H9 (cell line): ENCODE data around the gene OR2G6. TPM values are rescaled to one million over a fixed set of nuclear protein-coding genes. Genes with fewer than 3 reads are reported as not detected.
"Not testable (repeated sequence)": the region's sequence is repeated elsewhere in the genome, so short reads cannot be mapped to it uniquely, and the experiment has no call there.

ENCODE experiments used
- DNase-seq: peaks from one replicate; pipeline ENCODE4 v3.0.0-alpha.2; 2017
- H2AFZ ChIP-seq: one replicate; pipeline ENCODE4 v1.6.1; 2013; ENCODE audit warnings: mild to moderate bottlenecking, low read length, control low read depth, moderate library complexity
- H2AK5ac ChIP-seq: 2 replicates; pipeline ENCODE4 v1.6.1; 2013; ENCODE audit warnings: low read length, control low read depth, mixed read lengths; ENCODE audit not compliant: insufficient read length
- H2BK120ac ChIP-seq: one replicate; pipeline ENCODE4 v1.6.1; 2013; ENCODE audit warnings: low read depth, mild to moderate bottlenecking, low read length, control low read depth, inconsistent platforms; ENCODE audit not compliant: poor library complexity, severe bottlenecking
- H2BK12ac ChIP-seq: 2 replicates; pipeline ENCODE4 v1.6.1; 2013; ENCODE audit warnings: low read length, control low read depth, mixed read lengths, low read depth; ENCODE audit not compliant: insufficient read length
- H2BK15ac ChIP-seq: 2 replicates; pipeline ENCODE4 v1.6.1; 2013; ENCODE audit warnings: low read depth, low read length, control low read depth
- H2BK20ac ChIP-seq: one replicate; pipeline ENCODE4 v1.6.1; 2013; ENCODE audit warnings: low read depth, mild to moderate bottlenecking, low read length, control low read depth, inconsistent platforms; ENCODE audit not compliant: poor library complexity, severe bottlenecking
- H2BK5ac ChIP-seq: 2 replicates; pipeline ENCODE4 v1.6.1; 2013; ENCODE audit warnings: low read length, control low read depth, mixed read lengths; ENCODE audit not compliant: insufficient read length
- H3K14ac ChIP-seq: 2 replicates; pipeline ENCODE4 v1.6.1; 2013; ENCODE audit warnings: low read length, control low read depth; ENCODE audit not compliant: insufficient read depth
- H3K18ac ChIP-seq: 2 replicates; pipeline ENCODE4 v1.6.1; 2013; ENCODE audit warnings: low read depth, mild to moderate bottlenecking, mixed read lengths, low read length, control low read depth; ENCODE audit not compliant: insufficient read length
- H3K23ac ChIP-seq: 2 replicates; pipeline ENCODE4 v1.6.1; 2013; ENCODE audit warnings: low read length, control low read depth, mixed read lengths, low read depth; ENCODE audit not compliant: insufficient read length
- H3K23me2 ChIP-seq: 2 replicates; pipeline ENCODE4 v1.6.1; 2013; ENCODE audit warnings: low read depth, mild to moderate bottlenecking, mixed read lengths, low read length, control low read depth; ENCODE audit not compliant: insufficient read length, poor library complexity, severe bottlenecking
- H3K27ac ChIP-seq: 2 replicates; pipeline ENCODE4 v1.5.1; 2013; ENCODE audit warnings: low read length, control low read depth, mixed read lengths, low read depth; ENCODE audit not compliant: insufficient read length
- H3K27me3 ChIP-seq: 2 replicates; pipeline ENCODE4 v1.6.1; 2013; ENCODE audit warnings: low read length, control low read depth, inconsistent platforms; ENCODE audit not compliant: insufficient read depth
- H3K4ac ChIP-seq: 2 replicates; pipeline ENCODE4 v1.6.1; 2013; ENCODE audit warnings: low read depth, mild to moderate bottlenecking, control low read depth, inconsistent platforms, low read length, moderate library complexity
- H3K4me1 ChIP-seq: 2 replicates; pipeline ENCODE4 v1.6.1; 2013; ENCODE audit warnings: low read length, control low read depth, inconsistent platforms; ENCODE audit not compliant: insufficient read depth
- H3K4me2 ChIP-seq: 2 replicates; pipeline ENCODE4 v1.6.1; 2013; ENCODE audit warnings: low read length, control low read depth, mixed read lengths; ENCODE audit not compliant: insufficient read length, insufficient read depth
- H3K56ac ChIP-seq: 2 replicates; pipeline ENCODE4 v1.6.1; 2013; ENCODE audit warnings: low read depth, mild to moderate bottlenecking, mixed read lengths, low read length, control low read depth; ENCODE audit not compliant: insufficient read length
- H3K79me1 ChIP-seq: 2 replicates; pipeline ENCODE4 v1.6.1; 2013; ENCODE audit warnings: low read depth, mild to moderate bottlenecking, moderate library complexity, low read length, control low read depth, inconsistent platforms; ENCODE audit not compliant: insufficient read depth, poor library complexity, severe bottlenecking
- H3K79me2 ChIP-seq: 2 replicates; pipeline ENCODE4 v1.6.1; 2013; ENCODE audit warnings: low read length, control low read depth, inconsistent platforms; ENCODE audit not compliant: insufficient read depth
- H3K9ac ChIP-seq: 2 replicates; pipeline ENCODE4 v1.6.1; 2013; ENCODE audit warnings: low read length, control low read depth, mixed read lengths; ENCODE audit not compliant: insufficient read length; ENCODE audit errors: extremely low read depth
- H3K9me3 ChIP-seq: one replicate; pipeline ENCODE4 v1.6.1; 2013; ENCODE audit warnings: low read depth, low read length, inconsistent platforms; ENCODE audit not compliant: control insufficient read depth
- H3T11ph ChIP-seq: one replicate; pipeline ENCODE4 v1.6.1; 2013; ENCODE audit warnings: mild to moderate bottlenecking, low read length, control low read depth, inconsistent platforms
- H4K20me1 ChIP-seq: one replicate; pipeline ENCODE4 v1.6.1; 2013; ENCODE audit not compliant: control insufficient read depth, insufficient read length, insufficient read depth
- H4K5ac ChIP-seq: 2 replicates; pipeline ENCODE4 v1.6.1; 2013; ENCODE audit warnings: low read depth, mild to moderate bottlenecking, mixed read lengths, low read length, control low read depth; ENCODE audit not compliant: insufficient read length
- H4K8ac ChIP-seq: replicated peaks from 2 replicates; pipeline ENCODE4 v1.6.1; 2013; ENCODE audit warnings: low read length, control low read depth, mixed read lengths, low read depth; ENCODE audit not compliant: insufficient read length
- H4K91ac ChIP-seq: 2 replicates; pipeline ENCODE4 v1.6.1; 2013; ENCODE audit warnings: low read depth, mild to moderate bottlenecking, moderate library complexity, mixed read lengths, low read length, control low read depth; ENCODE audit not compliant: insufficient read length
- H3K27ac Mint-ChIP-seq, 3 experiments: 2 replicates in 2 of 3; 3 replicates in 1 of 3; pipeline ENCODE4 v1.8.0; 2020 to 2021; ENCODE audit warnings: mixed read lengths in 3 of 3, mild to moderate bottlenecking in 1 of 3, moderate library complexity in 1 of 3
- H3K27me3 Mint-ChIP-seq: 2 replicates; pipeline ENCODE4 v1.8.0; 2021; ENCODE audit warnings: low read depth, mild to moderate bottlenecking, moderate library complexity, mixed read lengths
- H3K36me3 Mint-ChIP-seq, 3 experiments: 2 replicates in 2 of 3; 3 replicates in 1 of 3; pipeline ENCODE4 v1.8.0; 2020 to 2021; ENCODE audit warnings: low read depth in 3 of 3, mixed read lengths in 3 of 3; ENCODE audit not compliant: insufficient read depth in 1 of 3
- H3K4me1 Mint-ChIP-seq, 2 experiments: 2 replicates each; pipeline ENCODE4 v1.8.0; 2020; ENCODE audit warnings: mixed read lengths in 2 of 2
- H3K4me3 Mint-ChIP-seq, 2 experiments: 2 replicates in 1 of 2; 3 replicates in 1 of 2; pipeline ENCODE4 v1.8.0; 2020 to 2021; ENCODE audit warnings: mild to moderate bottlenecking in 2 of 2, mixed read lengths in 2 of 2, moderate library complexity in 1 of 2
- H3K9me3 Mint-ChIP-seq, 2 experiments: 2 replicates in 1 of 2; 3 replicates in 1 of 2; pipeline ENCODE4 v1.8.0; 2020; ENCODE audit warnings: mild to moderate bottlenecking in 2 of 2, mixed read lengths in 2 of 2, moderate library complexity in 1 of 2
- WGBS: extraction: QIAGEN DNeasy Blood & Tissue Kit; methylation state at CpG from one replicate; pipeline ENCODE4 v1.1.7; 2013; ENCODE audit warnings: missing lambda C conversion rate, low lambda C conversion rate, mixed read lengths; ENCODE audit not compliant: insufficient read length; ENCODE audit errors: extremely low coverage; 5-methylcytosine and 5-hydroxymethylcytosine counted together
- total RNA-seq: library from RNA; stranded (reverse); gene quantifications from 2 replicates; pipeline ENCODE4 v1.2.1, GENCODE V29; 2021

OR2G6 gene
- total RNA-seq, 1 experiment from 2014 or later: not detected

DNA sequence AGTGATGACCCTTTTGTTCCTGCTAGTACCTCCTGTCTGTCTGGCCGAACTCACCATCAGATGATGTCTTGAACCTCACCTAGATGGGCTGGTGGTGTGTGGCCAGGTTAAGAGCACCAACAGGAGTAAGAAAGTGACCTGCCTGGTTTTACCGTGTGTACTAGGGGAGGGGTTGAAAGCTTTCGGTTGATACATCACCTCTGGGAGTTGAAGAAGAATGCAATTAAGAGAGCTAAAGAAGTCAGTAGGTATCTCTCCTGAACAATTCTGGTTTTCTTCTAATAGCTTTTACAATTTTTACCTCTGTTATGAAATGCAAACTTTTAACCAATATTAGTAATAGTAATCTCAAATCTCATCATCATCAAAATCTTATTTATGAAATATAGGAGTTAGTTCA is 54.8 kb downstream of the OR2G6 start, which contains the start of gene OR2T29:
OR2T29 (minus strand) TSS at position 101 of the 400 bp plus-strand sequence. CDS start 3,281 bp downstream, outside the sequence.
- not testable (repeated sequence) for H3K18ac ChIP-seq

DNA sequence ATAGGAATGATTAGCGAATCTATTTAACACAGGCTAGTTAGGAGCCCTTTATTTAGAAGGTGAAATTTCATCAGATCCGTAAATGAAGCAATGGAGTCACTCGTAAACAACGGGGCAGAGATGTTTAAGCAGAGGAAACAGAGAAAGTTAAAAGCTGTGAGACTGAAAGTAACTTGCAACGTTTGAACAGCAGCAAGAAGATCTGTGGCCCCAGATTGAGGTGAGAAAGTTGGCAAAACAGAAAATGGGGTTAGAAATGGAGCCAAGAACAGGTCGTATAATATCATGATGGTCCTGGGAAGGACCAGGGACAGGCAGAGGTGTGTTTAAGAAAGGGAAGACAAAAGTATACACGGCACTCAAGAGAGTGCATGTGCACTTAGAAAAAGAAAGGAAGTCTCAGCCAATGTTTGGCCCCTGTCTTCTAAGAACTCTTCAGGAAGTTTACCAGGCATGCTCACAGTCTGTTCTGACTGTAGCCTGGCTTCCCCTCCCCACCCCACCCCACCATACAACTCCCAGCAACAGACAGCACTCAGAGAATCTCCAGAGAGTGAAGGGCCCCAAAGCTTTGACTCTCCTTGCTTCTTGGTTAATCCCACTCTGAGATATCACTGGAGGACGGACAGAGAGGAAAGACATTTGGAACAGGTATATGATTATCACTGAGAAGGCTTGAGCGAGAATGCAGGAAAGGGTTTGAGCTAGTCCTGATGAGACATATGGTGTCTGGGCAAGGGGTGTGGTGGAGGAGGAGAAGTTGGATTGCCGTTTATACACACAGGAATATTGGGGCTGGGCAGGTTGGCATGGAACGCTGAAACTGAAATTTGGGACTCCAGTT is 57.9 kb downstream of the OR2G6 start:
- not testable (repeated sequence) for H3K4ac ChIP-seq, H2BK5ac ChIP-seq, DNase-seq, H3K23me2 ChIP-seq, H3K4me1 ChIP-seq, H3K79me2 ChIP-seq, H2BK20ac ChIP-seq, H3K27ac Mint-ChIP-seq, H2BK120ac ChIP-seq, H3K18ac ChIP-seq, H3K14ac ChIP-seq, H3K4me2 ChIP-seq, H3K27ac ChIP-seq, H2AK5ac ChIP-seq, H3K56ac ChIP-seq, H2BK15ac ChIP-seq, H3T11ph ChIP-seq, H2AFZ ChIP-seq, H3K27me3 ChIP-seq, H3K4me1 Mint-ChIP-seq, H3K4me3 Mint-ChIP-seq, H4K20me1 ChIP-seq, H3K79me1 ChIP-seq, H3K9ac ChIP-seq, H3K36me3 Mint-ChIP-seq, H2BK12ac ChIP-seq, H3K23ac ChIP-seq, H3K27me3 Mint-ChIP-seq, H4K8ac ChIP-seq, H3K9me3 ChIP-seq, H4K91ac ChIP-seq, H4K5ac ChIP-seq
- H3K9me3 Mint-ChIP-seq: peaks cover 24% of the 10 kb centered on the region in 2 experiments
- no CpG with 5 or more reads among the region's 11 CpGs for WGBS

More for the DNA sequence above, 54.8 kb downstream of the OR2G6 start, which contains the start of gene OR2T29:
- H3K9me3 Mint-ChIP-seq: peaks cover 11 to 13% of the 10 kb centered on the region in 2 experiments
- not testable (repeated sequence) for H4K8ac ChIP-seq, H3K36me3 Mint-ChIP-seq, H2AFZ ChIP-seq, H2BK5ac ChIP-seq, H3K23ac ChIP-seq, H3K27me3 ChIP-seq, H3T11ph ChIP-seq, H3K9ac ChIP-seq, H3K4me1 Mint-ChIP-seq, H4K91ac ChIP-seq, H2AK5ac ChIP-seq, H3K79me2 ChIP-seq, H2BK20ac ChIP-seq, H3K27ac ChIP-seq, H2BK120ac ChIP-seq, H3K79me1 ChIP-seq, H3K9me3 ChIP-seq, H4K20me1 ChIP-seq, H4K5ac ChIP-seq, H3K4ac ChIP-seq, H3K4me3 Mint-ChIP-seq, H3K27me3 Mint-ChIP-seq, H2BK15ac ChIP-seq, H3K4me1 ChIP-seq, H3K23me2 ChIP-seq, H3K4me2 ChIP-seq, H3K56ac ChIP-seq, H2BK12ac ChIP-seq, DNase-seq, H3K27ac Mint-ChIP-seq, H3K14ac ChIP-seq
- WGBS: no CpG with 5 or more reads among the region's 3 CpGs
